Loucy (cell line): ENCODE measurements around the gene RALGPS1.

Experiments
- H2AFZ ChIP-seq: fragments of 200-600 bp; sonication (generic); 2 replicates; pipeline ENCODE4 v1.6.0; 2016; ENCODE audit warnings: antibody characterized with exemption, mild to moderate bottlenecking, low read length, moderate library complexity
- H3F3A ChIP-seq: fragments of 200-600 bp; 2 replicates; pipeline ENCODE4 v1.6.0; 2016; ENCODE audit warnings: antibody characterized with exemption, low read depth, mild to moderate bottlenecking
- H3K27me3 ChIP-seq: fragments of 200-600 bp; sonication (generic); 2 replicates; pipeline ENCODE4 v1.6.1; 2014; ENCODE audit warnings: low read length, mild to moderate bottlenecking; ENCODE audit not compliant: insufficient read depth, poor library complexity, severe bottlenecking
- H3K36me3 ChIP-seq: fragments of 200-600 bp; sonication (generic); 2 replicates; pipeline ENCODE4 v1.6.1; 2016; ENCODE audit warnings: low read length; ENCODE audit not compliant: insufficient read depth
- H3K4me1 ChIP-seq: fragments of 200-600 bp; sonication (generic); 2 replicates; pipeline ENCODE4 v1.5.1; 2014; ENCODE audit warnings: low read length, mild to moderate bottlenecking; ENCODE audit not compliant: insufficient read depth, poor library complexity, severe bottlenecking
- H3K4me2 ChIP-seq: fragments of 200-600 bp; sonication (generic); 2 replicates; pipeline ENCODE4 v1.6.0; 2014; ENCODE audit warnings: antibody characterized with exemption, low read length, low read depth, mild to moderate bottlenecking; ENCODE audit not compliant: poor library complexity, severe bottlenecking
- H3K4me3 ChIP-seq: fragments of 200-600 bp; sonication (generic); 2 replicates; pipeline ENCODE4 v1.5.1; 2014; ENCODE audit warnings: low read length, mild to moderate bottlenecking, mixed read lengths; ENCODE audit not compliant: poor library complexity, severe bottlenecking
- H3K79me2 ChIP-seq: fragments of 200-600 bp; sonication (generic); 2 replicates; pipeline ENCODE4 v1.6.1; 2014; ENCODE audit warnings: low read length; ENCODE audit not compliant: insufficient read depth
- H3K9ac ChIP-seq: fragments of 200-600 bp; sonication (generic); 2 replicates; pipeline ENCODE4 v1.6.0; 2014; ENCODE audit warnings: mild to moderate bottlenecking, low read depth, low read length, moderate library complexity; ENCODE audit not compliant: poor library complexity, severe bottlenecking
- H3K9me2 ChIP-seq: fragments of 200-600 bp; sonication (generic); replicated peaks from 2 replicates; pipeline ENCODE4 v1.6.1; 2016; ENCODE audit warnings: low read depth, low read length, mixed read lengths
- H3K9me3 ChIP-seq: fragments of 200-600 bp; sonication (generic); 2 replicates; pipeline ENCODE4 v1.6.1; 2014; ENCODE audit warnings: mild to moderate bottlenecking, antibody characterized with exemption, low read length, low read depth; ENCODE audit not compliant: insufficient read depth
- H4K20me1 ChIP-seq: fragments of 200-600 bp; sonication (generic); 2 replicates; pipeline ENCODE4 v1.6.0; 2014; ENCODE audit warnings: antibody characterized with exemption, low read length, mild to moderate bottlenecking; ENCODE audit not compliant: insufficient read depth, poor library complexity, severe bottlenecking
- CTCF ChIP-seq: fragments of 200-600 bp; sonication (generic); conservative IDR thresholded peaks from 2 replicates; pipeline ENCODE4 v1.5.1; 2014; ENCODE audit warnings: mild to moderate bottlenecking, antibody characterized with exemption, low read length
- EZH2phosphoT487 ChIP-seq: fragments of 200-600 bp; IDR thresholded peaks from 2 replicates; pipeline ENCODE4 v1.6.1; 2018; ENCODE audit warnings: antibody characterized with exemption, mild to moderate bottlenecking, moderate library complexity, borderline replicate concordance

RALGPS1 gene

GRCh38 chr9:126938327-126938726, 23.7 kb downstream of the RALGPS1 start:
- Histone ChIP-seq H3K79me2 (no peaks in the 10 kb centered on the region), H4K20me1 (no peaks in the 10 kb centered on the region), H3K9me3 (no peaks in the 10 kb centered on the region), H3K27me3 (no peaks in the 10 kb centered on the region), H3K9ac (no peak overlapping the region), H3K36me3 (no peaks in the 10 kb centered on the region), H2AFZ (no peak overlapping the region), H3K4me2 (no peak overlapping the region), H3K9me2 (no peaks in the 10 kb centered on the region), H3F3A (no peaks in the 10 kb centered on the region), H3K4me3 (no peak overlapping the region), H3K4me1 (no peaks in the 10 kb centered on the region)
- TF ChIP-seq CTCF (no peak), EZH2phosphoT487 (no peak)

- no peaks in the 10 kb centered on the region for H3K4me1 ChIP-seq
- no peaks in the 10 kb centered on the region for H3K27me3 ChIP-seq
- no peak overlapping the region for H2AFZ ChIP-seq
- H3F3A ChIP-seq: no peaks in the 10 kb centered on the region
- no peaks in the 10 kb centered on the region for H3K9me2 ChIP-seq
- H3K9me3 ChIP-seq: no peaks in the 10 kb centered on the region
- TF ChIP-seq EZH2phosphoT487 (no peak), CTCF (no peak)
- no peaks in the 10 kb centered on the region for H3K36me3 ChIP-seq
- no peak overlapping the region for H3K9ac ChIP-seq
- no peak overlapping the region for H3K4me3 ChIP-seq
- H3K79me2 ChIP-seq: no peaks in the 10 kb centered on the region
- H3K4me2 ChIP-seq: no peak overlapping the region
- no peaks in the 10 kb centered on the region for H4K20me1 ChIP-seq
Observed at GRCh38 chr9:126939821-126940221, 25.2 kb downstream of the RALGPS1 start.

- Histone ChIP-seq H3K79me2 (no peaks in the 10 kb centered on the region), H3K4me2 (no peak overlapping the region), H3F3A (no peaks in the 10 kb centered on the region), H3K4me3 (no peak overlapping the region), H4K20me1 (no peaks in the 10 kb centered on the region), H3K9me3 (no peaks in the 10 kb centered on the region), H3K36me3 (no peaks in the 10 kb centered on the region), H3K27me3 (no peaks in the 10 kb centered on the region), H3K9me2 (no peaks in the 10 kb centered on the region), H3K4me1 (no peaks in the 10 kb centered on the region), H2AFZ (no peak overlapping the region), H3K9ac (no peak overlapping the region)
- no peak for TF ChIP-seq CTCF
- no peak for TF ChIP-seq EZH2phosphoT487
Observed at GRCh38 chr9:126942399-126942798, 27.8 kb downstream of the RALGPS1 start.
